Measurements from ENCODE around the gene GRID1.

The GRID1 gene

DNA sequence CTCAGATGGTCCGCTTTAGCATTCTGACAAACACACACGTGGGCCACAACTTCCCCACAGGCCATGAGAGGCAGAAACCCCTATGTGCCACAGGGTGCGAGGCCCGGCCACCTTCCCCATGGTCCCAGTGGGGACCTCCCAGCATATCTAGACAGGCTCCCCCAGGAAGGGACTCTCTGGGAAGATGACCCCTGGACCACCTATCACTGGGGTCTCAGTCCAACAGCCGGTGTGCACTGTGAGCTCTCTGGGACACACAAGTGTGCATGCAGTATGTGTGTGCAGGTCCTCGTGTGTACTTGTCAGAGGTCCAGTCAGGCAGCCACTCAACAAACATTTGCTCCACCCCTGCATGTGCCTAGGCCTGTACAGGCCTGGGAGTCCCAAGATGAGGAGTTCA, 18.7 kb downstream of the GRID1 start:
- Mint-ChIP-seq H3K4me1 (no peaks in the 10 kb centered on the region), H3K4me3 (no peak overlapping the region), H3K9me3 (peaks cover 0 to 7% of the 10 kb centered on the region in 2 donors), H3K36me3 (no peaks in the 10 kb centered on the region), H3K27ac (no peak overlapping the region), H3K27me3 (peaks cover 19 to 24% of the 10 kb centered on the region in 2 donors)
- ATAC-seq (replicated peaks), result no peak
- no peak for DNase-seq

DNA sequence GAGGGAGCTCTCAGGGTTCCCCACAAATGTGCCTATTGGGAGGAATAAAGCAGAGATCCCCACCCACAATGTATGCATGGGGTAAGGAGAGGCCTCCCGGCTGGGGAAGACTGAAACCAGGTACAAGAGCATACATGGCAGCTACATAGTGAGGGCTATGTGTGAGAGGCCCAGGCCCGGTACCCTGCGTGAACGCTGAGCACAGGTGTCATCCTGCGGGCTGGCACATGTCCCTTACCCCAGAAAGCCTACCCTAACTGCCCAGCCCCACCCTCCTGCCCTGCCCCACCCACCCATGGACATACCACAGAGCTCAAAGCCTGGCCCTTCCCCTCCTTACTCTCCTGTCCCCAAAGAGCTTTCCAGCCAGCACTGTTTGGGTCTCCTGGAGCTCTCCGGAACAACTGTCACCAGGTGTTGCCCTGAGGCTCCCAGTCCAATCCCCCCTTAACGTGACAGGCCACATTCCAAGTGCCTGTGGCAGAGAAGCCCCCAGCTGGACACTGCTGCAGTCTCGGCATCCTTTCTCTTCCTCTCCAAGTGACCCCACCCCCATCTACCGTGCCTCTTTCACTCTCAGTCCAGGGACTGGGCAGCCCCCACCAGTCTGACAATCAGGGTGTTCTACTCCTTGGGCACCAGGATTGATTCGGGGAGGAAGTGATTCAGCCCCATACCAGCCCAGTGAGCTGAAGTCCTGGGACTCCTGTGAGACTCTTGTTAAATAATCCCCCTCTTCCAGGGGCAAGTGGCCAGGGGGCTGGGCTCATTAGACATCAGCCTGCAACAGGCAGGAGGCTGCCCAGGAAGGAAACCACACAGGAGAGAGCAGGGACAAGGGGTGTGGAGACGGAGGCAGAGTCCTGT, 19.6 kb downstream of the GRID1 start:
- Mint-ChIP-seq H3K27me3 (peaks cover 15 to 24% of the 10 kb centered on the region in 2 donors), H3K27ac (no peak overlapping the region), H3K4me3 (no peak overlapping the region), H3K36me3 (no peaks in the 10 kb centered on the region), H3K4me1 (no peaks in the 10 kb centered on the region), H3K9me3 (no peaks in the 10 kb centered on the region)
- no peak for ATAC-seq (replicated peaks)
- no peak for DNase-seq

- no peak overlapping the region for H3K4me3 Mint-ChIP-seq
- H3K4me1 Mint-ChIP-seq, result no peaks in the 10 kb centered on the region
- DNase-seq (no peak), ATAC-seq (replicated peaks) (no peak)
- H3K36me3 Mint-ChIP-seq, result no peaks in the 10 kb centered on the region
- no peaks in the 10 kb centered on the region for H3K9me3 Mint-ChIP-seq
- H3K27me3 Mint-ChIP-seq, result peaks cover 12 to 24% of the 10 kb centered on the region in 2 donors
- no peak overlapping the region for H3K27ac Mint-ChIP-seq
Observed at GRCh38 chr10:86345859-86346798, 20.5 kb downstream of the GRID1 start.

DNA sequence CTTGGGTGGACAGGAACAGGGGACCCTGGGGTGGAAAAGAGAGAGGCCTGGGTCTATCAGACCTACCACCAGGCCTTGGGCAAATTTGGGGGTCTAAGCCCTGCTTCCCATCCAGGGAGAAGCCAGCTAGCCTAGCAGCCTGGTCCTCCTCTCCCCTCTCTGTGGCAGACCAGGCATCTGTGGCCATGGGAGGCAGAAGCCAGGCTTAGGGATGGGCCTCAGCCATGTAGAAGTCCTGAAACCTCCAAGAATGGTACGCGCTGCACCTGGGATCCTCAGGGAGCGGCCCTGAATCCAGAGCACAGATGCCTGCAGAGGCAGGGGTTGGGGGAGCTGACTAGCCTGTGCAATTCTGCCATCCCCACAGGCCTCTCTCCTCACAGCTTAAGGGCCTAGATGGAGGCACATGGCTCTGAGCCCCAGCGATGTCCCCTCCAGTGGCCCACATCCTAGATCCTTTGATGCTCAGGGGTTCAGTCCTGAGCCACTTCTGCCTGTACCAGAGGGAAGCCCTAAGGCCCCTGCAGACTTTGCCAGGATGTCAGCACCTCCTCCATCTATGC, 21.2 kb downstream of the GRID1 start:
- Mint-ChIP-seq H3K27me3 (peaks cover 17 to 24% of the 10 kb centered on the region in 2 donors), H3K27ac (no peak overlapping the region), H3K4me3 (no peak overlapping the region), H3K9me3 (no peaks in the 10 kb centered on the region), H3K4me1 (peaks cover 2% of the 10 kb centered on the region in 2 donors), H3K36me3 (no peaks in the 10 kb centered on the region)
- no peak for DNase-seq
- no peak for ATAC-seq (replicated peaks)

GRCh38 chr10:86344714-86345161, 21.9 kb downstream of the GRID1 start:
- ATAC-seq (replicated peaks), result no peak
- peaks cover 5 to 8% of the 10 kb centered on the region in 2 donors for H3K4me1 Mint-ChIP-seq

DNA sequence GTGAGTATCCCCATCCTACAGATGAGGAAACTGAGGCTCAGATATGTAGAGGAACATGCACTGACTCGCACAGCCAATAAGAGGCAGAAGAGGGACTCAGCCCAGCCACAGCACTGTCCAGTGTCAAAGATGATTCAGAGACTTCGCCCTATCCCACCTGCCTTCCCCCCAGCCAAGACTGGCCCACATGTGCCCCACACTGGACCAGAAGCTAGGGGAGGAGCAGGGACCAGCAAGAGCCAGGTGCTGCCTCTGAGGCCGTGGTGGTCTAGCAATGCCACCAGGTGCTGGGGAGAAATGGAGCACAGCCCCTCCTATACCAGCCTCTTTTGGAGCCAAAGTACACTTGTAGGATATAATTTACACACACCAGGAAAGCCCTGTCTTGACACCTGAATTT, 22.3 kb downstream of the GRID1 start:
- no peak for DNase-seq

More at GRCh38 chr10:86344714-86345161, 21.9 kb downstream of the GRID1 start:
- no peak overlapping the region for H3K27ac Mint-ChIP-seq
- H3K4me3 Mint-ChIP-seq, result no peak overlapping the region
- no peaks in the 10 kb centered on the region for H3K9me3 Mint-ChIP-seq
- H3K36me3 Mint-ChIP-seq, result no peaks in the 10 kb centered on the region
- DNase-seq, result no peak
- H3K27me3 Mint-ChIP-seq, result peaks cover 18 to 19% of the 10 kb centered on the region in 2 donors

GRCh38 chr10:86343761-86344160, 22.8 kb downstream of the GRID1 start:
- peaks cover 5 to 8% of the 10 kb centered on the region in 2 donors for H3K4me1 Mint-ChIP-seq

More for the DNA sequence above, 22.3 kb downstream of the GRID1 start:
- Mint-ChIP-seq H3K27ac (no peak overlapping the region), H3K4me3 (no peak overlapping the region), H3K4me1 (peaks cover 5 to 8% of the 10 kb centered on the region in 2 donors), H3K9me3 (no peaks in the 10 kb centered on the region), H3K27me3 (peaks cover 21 to 22% of the 10 kb centered on the region in 2 donors), H3K36me3 (no peaks in the 10 kb centered on the region)
- no peak for ATAC-seq (replicated peaks)

DNA sequence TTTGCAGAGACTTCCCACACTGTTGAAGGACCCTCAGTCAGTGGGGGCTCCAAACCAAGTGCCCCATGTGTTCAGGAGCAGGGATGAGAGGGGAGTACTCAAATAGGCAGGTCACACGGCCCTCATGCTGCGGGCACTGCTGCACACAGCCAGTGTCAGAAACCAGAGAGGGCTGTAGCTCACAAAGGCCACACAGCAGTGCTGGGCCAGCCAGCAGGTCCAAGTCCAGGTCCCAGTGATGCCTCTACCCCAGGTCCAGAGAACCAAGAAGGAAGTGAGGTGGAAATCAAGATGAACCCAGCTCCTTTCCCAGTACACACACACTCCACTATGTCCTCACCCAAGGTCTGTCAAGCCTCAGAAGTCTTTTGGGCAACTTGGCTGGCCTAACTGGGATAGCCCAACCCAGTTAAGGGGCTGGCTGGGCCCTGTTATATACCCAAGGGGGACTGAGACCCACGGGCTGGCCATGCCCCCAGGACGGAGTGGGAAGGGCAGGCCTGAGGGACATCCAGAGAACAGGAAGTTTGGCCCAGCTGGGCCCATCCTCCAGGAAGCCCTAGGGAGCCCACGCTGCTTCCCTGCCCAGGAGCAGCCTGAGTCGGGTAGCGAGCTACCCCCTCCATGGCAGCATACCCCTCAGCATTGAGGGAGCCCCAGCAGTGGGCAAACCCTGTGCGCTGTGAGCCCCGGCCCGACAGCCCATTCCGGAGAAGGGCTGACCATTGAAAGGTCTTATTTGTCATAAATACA, 24.3 kb downstream of the GRID1 start:
- Mint-ChIP-seq H3K4me3 (no peak overlapping the region), H3K27me3 (peaks cover 25% of the 10 kb centered on the region in 2 donors), H3K4me1 (peaks cover 5 to 8% of the 10 kb centered on the region in 2 donors), H3K9me3 (peaks cover 0 to 3% of the 10 kb centered on the region in 2 donors), H3K36me3 (no peaks in the 10 kb centered on the region), H3K27ac (no peak overlapping the region)
- no peak for ATAC-seq (replicated peaks)
- no peak for DNase-seq

More at GRCh38 chr10:86343761-86344160, 22.8 kb downstream of the GRID1 start:
- Mint-ChIP-seq H3K36me3 (no peaks in the 10 kb centered on the region), H3K9me3 (no peaks in the 10 kb centered on the region), H3K27me3 (peaks cover 25 to 28% of the 10 kb centered on the region in 2 donors), H3K4me3 (no peak overlapping the region), H3K27ac (no peak overlapping the region)
- ATAC-seq (replicated peaks), result no peak
- DNase-seq, result no peak

DNA sequence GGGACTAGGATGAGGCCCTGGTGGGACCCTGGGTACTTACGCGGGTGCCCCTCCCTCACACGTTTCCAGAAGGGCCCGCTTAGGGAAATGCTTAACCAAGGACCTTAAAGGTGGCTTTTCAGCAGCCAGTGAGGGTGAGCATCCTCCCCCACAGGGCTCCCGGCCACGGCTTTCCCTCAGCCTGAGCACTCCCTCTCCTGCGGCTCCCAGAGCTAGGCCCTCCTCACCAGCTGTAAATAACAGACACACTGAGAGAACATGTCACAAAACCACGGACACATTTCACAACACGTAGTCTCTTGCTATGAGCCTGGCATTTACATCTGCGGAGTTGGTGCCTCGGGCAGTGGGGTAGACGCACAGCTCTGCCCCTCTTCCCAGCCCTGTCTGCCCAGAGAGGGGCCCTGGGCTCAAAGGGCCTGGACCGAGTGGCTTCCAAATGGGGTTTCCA, 25.2 kb downstream of the GRID1 start:
- H3K4me3 Mint-ChIP-seq, result no peak overlapping the region
- H3K36me3 Mint-ChIP-seq, result no peaks in the 10 kb centered on the region
- H3K4me1 Mint-ChIP-seq, result peaks cover 5 to 8% of the 10 kb centered on the region in 2 donors
- peaks cover 21 to 25% of the 10 kb centered on the region in 2 donors for H3K27me3 Mint-ChIP-seq
- DNase-seq (no peak), ATAC-seq (replicated peaks) (no peak)
- no peak overlapping the region for H3K27ac Mint-ChIP-seq
- peaks cover 0 to 3% of the 10 kb centered on the region in 2 donors for H3K9me3 Mint-ChIP-seq

DNA sequence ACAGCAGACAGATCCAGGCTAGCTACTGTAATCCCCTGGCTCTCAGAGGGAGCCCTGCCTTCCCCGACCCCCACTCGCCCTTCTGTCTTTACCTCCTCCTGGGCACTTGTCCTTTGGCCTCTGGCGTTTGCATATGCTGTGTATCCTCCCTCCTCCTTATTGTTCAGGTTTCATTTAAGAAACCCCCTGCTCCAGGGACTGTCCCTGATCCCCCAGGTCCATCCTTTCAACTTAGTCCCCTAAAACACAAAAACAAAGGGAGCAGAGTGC, 25.7 kb downstream of the GRID1 start:
- ATAC-seq (replicated peaks), result no peak
- no peak for DNase-seq
- Mint-ChIP-seq H3K27me3 (peaks cover 21 to 25% of the 10 kb centered on the region in 2 donors), H3K9me3 (peaks cover 0 to 3% of the 10 kb centered on the region in 2 donors), H3K36me3 (no peaks in the 10 kb centered on the region), H3K4me1 (peaks cover 5 to 8% of the 10 kb centered on the region in 2 donors), H3K27ac (no peak overlapping the region), H3K4me3 (no peak overlapping the region)

DNA sequence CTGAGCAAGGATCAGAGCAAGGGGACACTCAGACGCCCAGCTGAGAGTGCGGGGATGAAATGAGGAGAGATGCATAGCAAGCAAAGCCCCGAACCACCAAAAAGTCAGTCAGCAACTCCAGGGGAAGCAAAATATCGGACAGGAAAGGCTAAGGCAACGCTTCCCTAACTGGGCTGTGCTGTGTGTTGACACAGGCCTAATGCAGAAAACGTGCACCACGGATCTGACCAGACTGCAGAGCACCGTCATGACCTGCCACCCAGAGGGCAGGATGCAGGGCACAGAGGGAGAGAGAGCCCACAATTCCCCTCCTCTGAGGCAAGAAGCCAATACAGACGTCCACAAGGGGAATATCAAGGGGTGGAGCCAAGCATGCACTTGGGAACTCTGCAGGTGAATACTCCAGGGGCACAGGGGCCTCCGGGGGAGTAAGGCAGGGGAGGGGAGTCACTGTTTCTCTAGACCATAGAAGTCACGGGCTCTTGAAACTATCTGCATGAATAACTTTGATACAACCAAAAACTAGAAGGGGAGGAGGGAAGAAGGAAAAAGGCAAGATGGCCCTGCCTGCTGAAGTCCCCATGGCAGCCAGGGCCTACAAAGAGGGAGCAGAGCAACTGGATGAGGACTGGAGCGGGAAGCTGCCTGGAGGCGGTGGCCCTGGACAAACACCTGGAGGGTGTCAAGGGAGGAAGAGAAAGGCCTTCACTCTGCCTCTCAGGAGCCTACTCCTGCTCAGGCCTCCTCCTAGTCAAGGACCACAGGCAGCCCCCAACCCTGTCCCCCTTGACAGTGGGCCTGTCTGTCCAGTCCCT, 26.2 kb downstream of the GRID1 start:
- Mint-ChIP-seq H3K9me3 (peaks cover 0 to 3% of the 10 kb centered on the region in 2 donors), H3K27ac (no peak overlapping the region), H3K36me3 (no peaks in the 10 kb centered on the region), H3K4me1 (peaks cover 5 to 8% of the 10 kb centered on the region in 2 donors), H3K27me3 (peaks cover 21 to 25% of the 10 kb centered on the region in 2 donors), H3K4me3 (no peak overlapping the region)
- DNase-seq, result no peak
- no peak for ATAC-seq (replicated peaks)

- DNase-seq, result no peak
- Mint-ChIP-seq H3K36me3 (no peaks in the 10 kb centered on the region), H3K27me3 (peaks cover 19 to 25% of the 10 kb centered on the region in 2 donors), H3K4me3 (no peak overlapping the region), H3K9me3 (peaks cover 0 to 3% of the 10 kb centered on the region in 2 donors), H3K4me1 (peaks cover 5 to 8% of the 10 kb centered on the region in 2 donors), H3K27ac (no peak overlapping the region)
- no peak for ATAC-seq (replicated peaks)
Observed at GRCh38 chr10:86339226-86339865, 27.2 kb downstream of the GRID1 start.
